HepG2 (cell line): Measurements from ENCODE around the gene CDKN1A. TPM values are rescaled to one million over a fixed set of nuclear protein-coding genes. Genes with fewer than 3 reads are reported as not detected.

Experiments
- ESRRA ChIP-seq: sonication (generic); formaldehyde crosslinking; IDR thresholded peaks from 2 replicates; pipeline ENCODE4 v1.5.1; 2020; ENCODE audit warnings: mild to moderate bottlenecking, low read depth, missing genetic modification reagents
- ISX ChIP-seq: sonication (generic); formaldehyde crosslinking; conservative IDR thresholded peaks from 2 replicates; pipeline ENCODE4 v1.5.0; 2020; ENCODE audit warnings: missing genetic modification reagents
- KLF12 ChIP-seq: sonication (generic); formaldehyde crosslinking; IDR thresholded peaks from 2 replicates; pipeline ENCODE4 v1.4.0; 2020; ENCODE audit warnings: missing genetic modification reagents, borderline replicate concordance
- MEF2D ChIP-seq: sonication (generic); formaldehyde crosslinking; IDR thresholded peaks from 2 replicates; pipeline ENCODE4 v1.5.1; 2020; ENCODE audit warnings: mild to moderate bottlenecking, missing genetic modification reagents
- NRL ChIP-seq: sonication (generic); formaldehyde crosslinking; IDR thresholded peaks from 2 replicates; pipeline ENCODE4 v1.5.0; 2020; ENCODE audit warnings: missing genetic modification reagents, mild to moderate bottlenecking, moderate library complexity, borderline replicate concordance
- SIN3A ChIP-seq: IDR thresholded peaks from 2 replicates; pipeline ENCODE4 v1.6.1; 2011; ENCODE audit warnings: low read depth, mild to moderate bottlenecking, control low read depth, low read length, borderline replicate concordance
- SRSF1 ChIP-seq: fragments of 200-400 bp; formaldehyde crosslinking; optimal IDR thresholded peaks from 2 replicates; pipeline ENCODE3; 2017; ENCODE audit warnings: mild to moderate bottlenecking, low read depth, low read length, moderate library complexity
- THAP9 ChIP-seq: sonication (generic); formaldehyde crosslinking; IDR thresholded peaks from 2 replicates; pipeline ENCODE4; 2020; ENCODE audit warnings: missing genetic modification reagents, mild to moderate bottlenecking, borderline replicate concordance
- XRCC5 ChIP-seq: fragments of 200-400 bp; formaldehyde crosslinking; optimal IDR thresholded peaks from 2 replicates; pipeline ENCODE3; 2017; ENCODE audit warnings: mild to moderate bottlenecking, low read length
- ZNF451 ChIP-seq: sonication (generic); formaldehyde crosslinking; IDR thresholded peaks from 2 replicates; pipeline ENCODE4 v1.5.0; 2020; ENCODE audit warnings: mild to moderate bottlenecking, missing genetic modification reagents
- ZNF737 ChIP-seq: sonication (generic); formaldehyde crosslinking; IDR thresholded peaks from 2 replicates; pipeline ENCODE4 v1.5.0; 2020; ENCODE audit warnings: missing genetic modification reagents, mild to moderate bottlenecking, borderline replicate concordance
- polyA plus RNA-seq, 8 experiments: library from polyadenylated mRNA; depleted of rRNA in 3 of 8; stranded (reverse) in 7 of 8; unstranded in 1 of 8; fragments of >200 nt; fragmentation: Illumina TruSeq in 4 of 8; extraction: Trizol in 4 of 8; gene quantifications; 2 replicates each; pipeline versions ENCODE4 v1.2.1 to v1.2.3, GENCODE V29; 2011 to 2016; ENCODE audit warnings: low read depth in 4 of 8, missing spikeins in 1 of 8, mixed read lengths in 1 of 8; ENCODE audit not compliant: insufficient read depth in 1 of 8
- total RNA-seq, 5 experiments: library from RNA; depleted of rRNA; stranded (reverse); fragments of >200 nt; fragmentation: Illumina TruSeq; extraction: Trizol; gene quantifications; 2 replicates each; pipeline ENCODE4 v1.2.3, GENCODE V29; 2016; ENCODE audit warnings: low read depth in 1 of 5
- TF ChIP-seq, protein P1 (sequence below): sonication (generic); formaldehyde crosslinking; IDR thresholded peaks from 2 replicates; pipeline ENCODE4 v1.4.0; 2020; ENCODE audit warnings: missing genetic modification reagents, mild to moderate bottlenecking, borderline replicate concordance
- TF ChIP-seq, protein P2 (sequence below): IDR thresholded peaks from 2 replicates; pipeline ENCODE4 v1.6.1; 2016
- TF ChIP-seq, protein P3 (sequence below): sonication (generic); formaldehyde crosslinking; IDR thresholded peaks from 2 replicates; pipeline ENCODE4 v1.8.0; 2022; ENCODE audit warnings: mild to moderate bottlenecking, missing genetic modification reagents; ENCODE audit not compliant: insufficient replicate concordance
- TF ChIP-seq, protein P4 (sequence below), 2 experiments: sonication (generic) in 1 of 2; formaldehyde crosslinking in 1 of 2; IDR thresholded peaks; 2 replicates each; pipeline versions ENCODE4 v1.4.0 to v1.6.1; 2018 to 2020; ENCODE audit warnings: missing genetic modification reagents in 2 of 2, borderline replicate concordance in 1 of 2, low read depth in 1 of 2, mild to moderate bottlenecking in 1 of 2, missing biosample characterization in 1 of 2

Gene CDKN1A
- total and polyA plus RNA-seq, 2 of the 13 experiments (the other 11 are each of a cell fraction or from before 2014, with no cell fraction given), result 60.7 to 92.1 TPM

DNA sequence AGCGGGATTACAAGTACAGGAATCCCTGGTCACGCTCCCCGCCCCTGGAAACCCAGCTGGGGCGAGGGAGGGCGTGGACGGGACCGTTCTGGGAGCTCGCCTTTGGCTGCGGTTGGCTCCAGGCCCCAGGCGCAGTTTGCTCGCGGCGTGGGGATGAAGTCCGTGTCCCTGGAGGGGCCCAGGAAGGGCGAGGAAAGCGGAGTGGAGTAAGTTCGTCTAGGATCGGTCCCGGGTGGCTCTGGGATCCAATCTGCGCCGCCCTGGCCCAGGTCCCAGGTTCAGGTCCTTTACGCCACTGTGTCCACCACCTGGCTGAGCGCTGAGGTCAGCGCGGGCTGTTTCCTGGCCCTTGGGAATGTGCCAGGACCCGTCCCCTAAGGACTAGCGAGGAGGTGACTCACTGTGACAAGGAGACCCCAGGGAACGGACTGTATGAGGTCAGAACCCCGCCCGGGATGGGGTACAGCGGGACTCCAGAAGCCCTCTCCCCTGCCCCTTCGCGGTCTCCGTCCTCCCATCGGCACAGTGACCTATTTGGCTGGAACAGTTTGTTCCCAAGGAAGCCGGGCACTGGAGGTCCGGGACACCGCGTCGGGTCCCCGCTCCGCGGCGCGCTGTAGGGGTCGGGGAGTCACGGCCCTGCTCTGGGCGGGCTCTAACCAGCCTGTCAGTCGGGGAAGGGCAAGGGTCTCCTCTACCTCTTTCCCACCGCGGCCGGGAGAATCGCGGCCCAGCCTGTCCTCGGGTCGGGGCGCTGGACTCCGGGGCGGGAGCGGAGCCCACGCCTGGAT, 724 bp downstream of the CDKN1A start (continued):
- TF ChIP-seq, protein P1, sequence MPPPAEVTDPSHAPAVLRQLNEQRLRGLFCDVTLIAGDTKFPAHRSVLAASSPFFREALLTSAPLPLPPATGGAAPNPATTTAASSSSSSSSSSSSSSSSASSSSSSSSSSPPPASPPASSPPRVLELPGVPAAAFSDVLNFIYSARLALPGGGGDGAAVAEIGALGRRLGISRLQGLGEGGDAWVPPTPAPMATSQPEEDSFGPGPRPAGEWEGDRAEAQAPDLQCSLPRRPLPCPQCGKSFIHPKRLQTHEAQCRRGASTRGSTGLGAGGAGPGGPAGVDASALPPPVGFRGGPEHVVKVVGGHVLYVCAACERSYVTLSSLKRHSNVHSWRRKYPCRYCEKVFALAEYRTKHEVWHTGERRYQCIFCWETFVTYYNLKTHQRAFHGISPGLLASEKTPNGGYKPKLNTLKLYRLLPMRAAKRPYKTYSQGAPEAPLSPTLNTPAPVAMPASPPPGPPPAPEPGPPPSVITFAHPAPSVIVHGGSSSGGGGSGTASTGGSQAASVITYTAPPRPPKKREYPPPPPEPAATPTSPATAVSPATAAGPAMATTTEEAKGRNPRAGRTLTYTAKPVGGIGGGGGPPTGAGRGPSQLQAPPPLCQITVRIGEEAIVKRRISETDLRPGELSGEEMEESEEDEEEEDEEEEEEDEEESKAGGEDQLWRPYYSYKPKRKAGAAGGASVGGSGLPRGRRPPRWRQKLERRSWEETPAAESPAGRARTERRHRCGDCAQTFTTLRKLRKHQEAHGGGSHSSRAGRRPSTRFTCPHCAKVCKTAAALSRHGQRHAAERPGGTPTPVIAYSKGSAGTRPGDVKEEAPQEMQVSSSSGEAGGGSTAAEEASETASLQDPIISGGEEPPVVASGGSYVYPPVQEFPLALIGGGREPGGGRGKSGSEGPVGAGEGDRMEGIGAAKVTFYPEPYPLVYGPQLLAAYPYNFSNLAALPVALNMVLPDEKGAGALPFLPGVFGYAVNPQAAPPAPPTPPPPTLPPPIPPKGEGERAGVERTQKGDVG (CRISPR knock-in tag), result no peak; the same call in 1 of the 2 replicates
- TF ChIP-seq SIN3A (no peak), ISX (no peak), ESRRA (CRISPR knock-in tag) (no peak), MEF2D (peak; percentile 58; the same call in 1 of the 2 replicates), ZNF737 (CRISPR knock-in tag) (0 out of 2 replicates have a peak, but pooled peaks have one; percentile 72), XRCC5 (peak; percentile 11), KLF12 (CRISPR knock-in tag) (peak; percentile 3; the same call in 1 of the 2 replicates), THAP9 (CRISPR knock-in tag) (peak; percentile 7; the same call in 1 of the 2 replicates), ZNF451 (CRISPR knock-in tag) (no peak; the same call in 1 of the 2 replicates), NRL (no peak), SRSF1 (no peak)
- TF ChIP-seq, protein P2, sequence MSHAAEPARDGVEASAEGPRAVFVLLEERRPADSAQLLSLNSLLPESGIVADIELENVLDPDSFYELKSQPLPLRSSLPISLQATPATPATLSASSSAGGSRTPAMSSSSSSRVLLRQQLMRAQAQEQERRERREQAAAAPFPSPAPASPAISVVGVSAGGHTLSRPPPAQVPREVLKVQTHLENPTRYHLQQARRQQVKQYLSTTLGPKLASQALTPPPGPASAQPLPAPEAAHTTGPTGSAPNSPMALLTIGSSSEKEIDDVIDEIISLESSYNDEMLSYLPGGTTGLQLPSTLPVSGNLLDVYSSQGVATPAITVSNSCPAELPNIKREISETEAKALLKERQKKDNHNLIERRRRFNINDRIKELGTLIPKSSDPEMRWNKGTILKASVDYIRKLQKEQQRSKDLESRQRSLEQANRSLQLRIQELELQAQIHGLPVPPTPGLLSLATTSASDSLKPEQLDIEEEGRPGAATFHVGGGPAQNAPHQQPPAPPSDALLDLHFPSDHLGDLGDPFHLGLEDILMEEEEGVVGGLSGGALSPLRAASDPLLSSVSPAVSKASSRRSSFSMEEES (CRISPR knock-in tag), result no peak
- TF ChIP-seq, protein P3, sequence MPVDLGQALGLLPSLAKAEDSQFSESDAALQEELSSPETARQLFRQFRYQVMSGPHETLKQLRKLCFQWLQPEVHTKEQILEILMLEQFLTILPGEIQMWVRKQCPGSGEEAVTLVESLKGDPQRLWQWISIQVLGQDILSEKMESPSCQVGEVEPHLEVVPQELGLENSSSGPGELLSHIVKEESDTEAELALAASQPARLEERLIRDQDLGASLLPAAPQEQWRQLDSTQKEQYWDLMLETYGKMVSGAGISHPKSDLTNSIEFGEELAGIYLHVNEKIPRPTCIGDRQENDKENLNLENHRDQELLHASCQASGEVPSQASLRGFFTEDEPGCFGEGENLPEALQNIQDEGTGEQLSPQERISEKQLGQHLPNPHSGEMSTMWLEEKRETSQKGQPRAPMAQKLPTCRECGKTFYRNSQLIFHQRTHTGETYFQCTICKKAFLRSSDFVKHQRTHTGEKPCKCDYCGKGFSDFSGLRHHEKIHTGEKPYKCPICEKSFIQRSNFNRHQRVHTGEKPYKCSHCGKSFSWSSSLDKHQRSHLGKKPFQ (CRISPR knock-in tag), result peak; percentile 49
- TF ChIP-seq, protein P4, sequence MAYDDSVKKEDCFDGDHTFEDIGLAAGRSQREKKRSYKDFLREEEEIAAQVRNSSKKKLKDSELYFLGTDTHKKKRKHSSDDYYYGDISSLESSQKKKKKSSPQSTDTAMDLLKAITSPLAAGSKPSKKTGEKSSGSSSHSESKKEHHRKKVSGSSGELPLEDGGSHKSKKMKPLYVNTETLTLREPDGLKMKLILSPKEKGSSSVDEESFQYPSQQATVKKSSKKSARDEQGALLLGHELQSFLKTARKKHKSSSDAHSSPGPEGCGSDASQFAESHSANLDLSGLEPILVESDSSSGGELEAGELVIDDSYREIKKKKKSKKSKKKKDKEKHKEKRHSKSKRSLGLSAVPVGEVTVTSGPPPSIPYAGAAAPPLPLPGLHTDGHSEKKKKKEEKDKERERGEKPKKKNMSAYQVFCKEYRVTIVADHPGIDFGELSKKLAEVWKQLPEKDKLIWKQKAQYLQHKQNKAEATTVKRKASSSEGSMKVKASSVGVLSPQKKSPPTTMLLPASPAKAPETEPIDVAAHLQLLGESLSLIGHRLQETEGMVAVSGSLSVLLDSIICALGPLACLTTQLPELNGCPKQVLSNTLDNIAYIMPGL (CRISPR knock-in tag; IDR thresholded peaks at IDR 0.05; ENCODE audit: borderline replicate concordance in 1 of 2, low read depth in 1 of 2), result peak in 1 of 2 experiments; percentile 43; a peak in 1 of 4 replicates
